AG04450 (cell line): ENCODE measurements around the gene TEX47. TPM values are rescaled to one million over a fixed set of nuclear protein-coding genes. Genes with fewer than 3 reads are reported as not detected.
A peak's percentile ranks its signal among the peaks of the same experiment; 100 is the strongest.

ENCODE experiments used
- CTCF ChIA-PET: fragments of 300-600, 350-600 bp; formaldehyde crosslinking; extraction: SDS; loops from one replicate; lab custom pipeline; 2022; ENCODE audit warnings: antibody characterized with exemption, inconsistent platforms; lab: Charles Lee
- POLR2A ChIA-PET: fragments of 350-600 bp; formaldehyde crosslinking; extraction: SDS; loops from one replicate; lab custom pipeline; 2021; ENCODE audit warnings: antibody characterized with exemption, inconsistent platforms; lab: Yijun Ruan, JAX
- DNase-seq: peaks from one replicate; pipeline ENCODE4 v3.0.0-alpha.2; 2011; ENCODE audit warnings: low read depth, low spot score
- H3K27ac ChIP-seq: one replicate; pipeline ENCODE4 v1.5.1; 2012; ENCODE audit warnings: low read depth, low read length, control low read depth
- H3K27me3 ChIP-seq: one replicate; pipeline ENCODE4 v1.6.0; 2012; ENCODE audit warnings: low read length; ENCODE audit not compliant: control insufficient read depth, insufficient read depth
- H3K4me3 ChIP-seq: 2 replicates; pipeline ENCODE4 v1.5.1; 2011; ENCODE audit warnings: mild to moderate bottlenecking, low read depth, low read length, control low read depth
- H3K9me3 ChIP-seq: 2 replicates; pipeline ENCODE4 v1.5.1; 2012; ENCODE audit warnings: low read length; ENCODE audit not compliant: control insufficient read depth, insufficient read depth
- polyA plus RNA-seq: library from polyadenylated mRNA; depleted of rRNA; stranded (reverse); fragments of >200 nt; gene quantifications from 2 replicates; pipeline ENCODE4 v1.2.3, GENCODE V29; 2011
- TF ChIP-seq, protein P1 (sequence below): IDR thresholded peaks from 2 replicates; pipeline ENCODE4 v1.5.1; 2011; ENCODE audit warnings: low read depth, low read length, control low read depth, inconsistent platforms

The TEX47 gene
- polyA plus RNA-seq, 1 experiment = not detected

DNA sequence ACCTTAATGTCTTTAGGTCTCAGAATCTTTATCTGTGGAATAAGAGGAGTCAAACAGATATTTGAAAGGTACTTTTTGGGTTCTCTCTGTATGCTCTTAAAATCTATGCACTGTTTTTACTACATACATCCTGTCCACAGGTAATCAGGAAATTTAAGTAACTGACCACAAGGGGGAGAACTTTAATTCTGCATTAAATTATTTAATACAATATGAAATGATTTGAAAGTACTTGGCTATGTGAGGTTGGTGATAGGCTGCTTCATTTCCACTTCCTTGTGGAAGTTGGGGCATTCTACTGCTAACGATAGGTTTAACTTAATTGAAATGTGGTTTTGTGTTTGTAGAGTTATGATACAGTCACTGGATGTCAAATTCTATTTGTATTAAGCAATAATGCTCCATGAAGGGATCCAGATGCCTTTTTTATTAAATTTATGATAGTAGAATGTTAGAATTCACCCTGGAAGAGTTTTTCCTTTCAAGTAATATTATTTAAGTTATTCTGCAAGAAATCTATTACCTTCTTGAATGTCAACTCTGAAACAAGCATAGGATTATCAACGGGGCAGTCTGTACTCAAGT is 6.0 kb downstream of the TEX47 start:
- Histone ChIP-seq H3K4me3 (no peak overlapping the region), H3K9me3 (no peaks in the 10 kb centered on the region), H3K27ac (no peak overlapping the region), H3K27me3 (no peaks in the 10 kb centered on the region)
- ChIA-PET CTCF (interaction anchor here (2.4 kb wide), 1 partner anchor 833 kb away, joined by 10 read pairs; no protein-coding TSS in a partner anchor), POLR2A (no interaction called here)
- TF ChIP-seq, protein P1, sequence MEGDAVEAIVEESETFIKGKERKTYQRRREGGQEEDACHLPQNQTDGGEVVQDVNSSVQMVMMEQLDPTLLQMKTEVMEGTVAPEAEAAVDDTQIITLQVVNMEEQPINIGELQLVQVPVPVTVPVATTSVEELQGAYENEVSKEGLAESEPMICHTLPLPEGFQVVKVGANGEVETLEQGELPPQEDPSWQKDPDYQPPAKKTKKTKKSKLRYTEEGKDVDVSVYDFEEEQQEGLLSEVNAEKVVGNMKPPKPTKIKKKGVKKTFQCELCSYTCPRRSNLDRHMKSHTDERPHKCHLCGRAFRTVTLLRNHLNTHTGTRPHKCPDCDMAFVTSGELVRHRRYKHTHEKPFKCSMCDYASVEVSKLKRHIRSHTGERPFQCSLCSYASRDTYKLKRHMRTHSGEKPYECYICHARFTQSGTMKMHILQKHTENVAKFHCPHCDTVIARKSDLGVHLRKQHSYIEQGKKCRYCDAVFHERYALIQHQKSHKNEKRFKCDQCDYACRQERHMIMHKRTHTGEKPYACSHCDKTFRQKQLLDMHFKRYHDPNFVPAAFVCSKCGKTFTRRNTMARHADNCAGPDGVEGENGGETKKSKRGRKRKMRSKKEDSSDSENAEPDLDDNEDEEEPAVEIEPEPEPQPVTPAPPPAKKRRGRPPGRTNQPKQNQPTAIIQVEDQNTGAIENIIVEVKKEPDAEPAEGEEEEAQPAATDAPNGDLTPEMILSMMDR = peak; percentile 44
- no peak for DNase-seq

GRCh38 chr7:88787777-88788176 is 7.8 kb downstream of the TEX47 start:
- Histone ChIP-seq H3K27me3 (no peaks in the 10 kb centered on the region), H3K9me3 (no peaks in the 10 kb centered on the region), H3K27ac (no peak overlapping the region), H3K4me3 (no peak overlapping the region)
- CTCF ChIA-PET = no interaction called here
- TF ChIP-seq, protein P1 = no peak
- no peak for DNase-seq
- POLR2A ChIA-PET = no interaction called here

- H3K27ac ChIP-seq = no peak overlapping the region
- DNase-seq = no peak
- ChIA-PET POLR2A (no interaction called here), CTCF (no interaction called here)
- H3K27me3 ChIP-seq = no peaks in the 10 kb centered on the region
- H3K9me3 ChIP-seq = peaks cover 2% of the 10 kb centered on the region; the same call in 1 of the 2 replicates
- no peak overlapping the region for H3K4me3 ChIP-seq
- TF ChIP-seq, protein P1 = no peak
Measured at GRCh38 chr7:88775838-88776237, 19.7 kb downstream of the TEX47 start.

GRCh38 chr7:88772776-88773175 is 22.8 kb downstream of the TEX47 start:
- ChIA-PET CTCF (no interaction called here), POLR2A (no interaction called here)
- H3K27me3 ChIP-seq = no peaks in the 10 kb centered on the region
- DNase-seq = no peak
- peaks cover 2% of the 10 kb centered on the region; the same call in 1 of the 2 replicates for H3K9me3 ChIP-seq
- no peak overlapping the region for H3K4me3 ChIP-seq
- no peak overlapping the region for H3K27ac ChIP-seq
- TF ChIP-seq, protein P1 = no peak

- no peaks in the 10 kb centered on the region for H3K27me3 ChIP-seq
- H3K9me3 ChIP-seq = no peaks in the 10 kb centered on the region
- TF ChIP-seq, protein P1 = no peak
- no peak overlapping the region for H3K4me3 ChIP-seq
- no peak overlapping the region for H3K27ac ChIP-seq
- ChIA-PET POLR2A (no interaction called here), CTCF (no interaction called here)
- DNase-seq = no peak
Measured at GRCh38 chr7:88771417-88771816, 24.1 kb downstream of the TEX47 start.
